GM18870 (cell line): Measurements from ENCODE around the gene SHISAL2A.

ENCODE experiments used
- ATAC-seq: cut with Tn5 transposase; IDR thresholded peaks from one replicate; pipeline ENCODE4 v1.9.1; 2021; ENCODE audit warnings: moderate library complexity; ENCODE audit not compliant: unreplicated experiment

The SHISAL2A gene

GRCh38 chr1:52658795-52659194 lies 25.8 kb downstream of the SHISAL2A start:
- no peak for ATAC-seq

GRCh38 chr1:52659356-52659755 lies 26.4 kb downstream of the SHISAL2A start:
- no peak for ATAC-seq

- ATAC-seq = no peak
These were observed 27.1 kb downstream of the SHISAL2A start for GRCh38 chr1:52659851-52660596.

GRCh38 chr1:52660807-52661206 lies 27.8 kb downstream of the SHISAL2A start:
- no peak for ATAC-seq

- no peak for ATAC-seq
These were observed 29.8 kb downstream of the SHISAL2A start for GRCh38 chr1:52662645-52663313.

- ATAC-seq = no peak
These were observed 30.7 kb downstream of the SHISAL2A start for GRCh38 chr1:52663716-52664115.

- no peak for ATAC-seq
These were observed 32.3 kb downstream of the SHISAL2A start for GRCh38 chr1:52665006-52665941.

- no peak for ATAC-seq
These were observed 34.3 kb downstream of the SHISAL2A start for GRCh38 chr1:52667290-52667689.

- no peak for ATAC-seq
These were observed 35.0 kb downstream of the SHISAL2A start for GRCh38 chr1:52667984-52668383.

GRCh38 chr1:52668711-52669110 lies 35.7 kb downstream of the SHISAL2A start:
- no peak for ATAC-seq

- no peak for ATAC-seq
These were observed 36.7 kb downstream of the SHISAL2A start for GRCh38 chr1:52669696-52670095.

- no peak for ATAC-seq
These were observed 37.6 kb downstream of the SHISAL2A start for GRCh38 chr1:52670604-52671003.

- ATAC-seq = no peak
These were observed 40.0 kb downstream of the SHISAL2A start for GRCh38 chr1:52672946-52673345.

- ATAC-seq = no peak
These were observed 40.5 kb downstream of the SHISAL2A start for GRCh38 chr1:52673513-52673912.

GRCh38 chr1:52674497-52675384 lies 41.8 kb downstream of the SHISAL2A start:
- no peak for ATAC-seq

GRCh38 chr1:52676249-52676903 lies 43.4 kb downstream of the SHISAL2A start:
- ATAC-seq = no peak

GRCh38 chr1:52677076-52677806 lies 44.3 kb downstream of the SHISAL2A start:
- ATAC-seq = no peak

- ATAC-seq = no peak
These were observed 46.1 kb downstream of the SHISAL2A start for GRCh38 chr1:52679048-52679447.

- no peak for ATAC-seq
These were observed 46.5 kb downstream of the SHISAL2A start for GRCh38 chr1:52679498-52679897.
